Measurements from ENCODE around the gene GCAT.
"Not testable (repeated sequence)": the region's sequence is repeated elsewhere in the genome, so short reads cannot be mapped to it uniquely, and the experiment has no call there.

The GCAT gene

GRCh38 chr22:37781434-37782059 is 26.2 kb upstream of the GCAT start:
- H3K27ac ChIP-seq = peak overlapping the region; percentile 84
- DNase-seq (ENCODE audit: low read depth, low spot score) = no peak

- H3K27ac ChIP-seq = peak overlapping the region; percentile 84
- no peak for DNase-seq (ENCODE audit: low read depth, low spot score)
Measured at GRCh38 chr22:37782340-37783168, 25.2 kb upstream of the GCAT start.

DNA sequence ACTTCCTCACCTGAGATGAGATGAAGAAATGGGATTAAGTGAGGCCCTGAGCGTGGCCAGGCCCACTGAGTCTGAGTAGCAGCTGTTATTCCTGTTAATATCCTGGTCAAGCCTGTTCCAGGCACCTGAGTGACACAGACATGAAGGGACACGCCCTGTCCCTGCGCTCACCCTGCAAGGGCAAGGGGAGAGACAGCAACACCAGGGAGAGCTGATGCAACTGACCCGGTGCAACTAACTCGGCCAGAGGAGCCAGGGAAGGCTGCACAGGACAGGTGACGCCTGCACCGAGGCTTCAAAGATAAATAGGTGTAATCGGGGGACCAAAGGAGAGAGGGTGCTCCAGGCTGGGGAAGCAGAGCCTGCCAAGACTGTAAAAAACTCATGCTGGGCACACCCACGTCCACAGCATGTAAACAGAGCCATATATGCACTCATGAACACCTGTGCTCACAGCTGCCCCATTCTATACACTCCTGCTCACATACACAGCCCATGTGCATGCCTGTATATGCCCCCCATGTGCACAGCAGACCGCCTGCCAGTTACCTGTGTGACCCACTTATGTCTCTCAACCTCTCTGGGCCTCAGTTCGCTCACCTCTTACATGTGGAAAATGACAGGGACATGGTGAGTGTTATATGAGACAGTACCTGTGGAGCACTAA is 22.8 kb upstream of the GCAT start:
- peak overlapping the region; percentile 84 for H3K27ac ChIP-seq
- DNase-seq (ENCODE audit: low read depth, low spot score) = peak; percentile 52

GRCh38 chr22:37790234-37790633 is 17.5 kb upstream of the GCAT start:
- no peak for DNase-seq (ENCODE audit: low read depth, low spot score)
- H3K27ac ChIP-seq = no peak overlapping the region

- no peak for DNase-seq (ENCODE audit: low read depth, low spot score)
- no peak overlapping the region for H3K27ac ChIP-seq
Measured at GRCh38 chr22:37792494-37792893, 15.2 kb upstream of the GCAT start.

DNA sequence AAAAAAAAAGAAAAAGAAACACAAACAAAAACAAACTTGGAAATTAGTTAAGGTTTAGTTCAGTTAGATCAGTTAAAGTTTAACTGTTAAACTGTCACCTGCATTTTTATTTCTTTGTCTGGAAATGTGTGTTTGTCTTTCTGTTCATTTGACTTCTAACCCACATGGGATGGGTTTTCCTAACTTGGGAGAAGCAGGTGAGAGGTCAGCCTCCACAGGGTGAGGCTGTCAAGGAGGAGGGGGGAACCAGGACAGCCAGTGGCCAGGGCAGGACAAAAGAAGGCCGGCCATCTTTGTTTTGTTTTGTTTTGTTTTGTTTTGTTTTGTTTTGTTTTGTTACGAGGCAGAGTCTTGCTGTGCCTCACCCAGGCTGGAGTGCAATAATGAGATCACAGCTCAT is 13.4 kb upstream of the GCAT start:
- DNase-seq (ENCODE audit: low read depth, low spot score) = no peak
- H3K27ac ChIP-seq = no peak overlapping the region

DNA sequence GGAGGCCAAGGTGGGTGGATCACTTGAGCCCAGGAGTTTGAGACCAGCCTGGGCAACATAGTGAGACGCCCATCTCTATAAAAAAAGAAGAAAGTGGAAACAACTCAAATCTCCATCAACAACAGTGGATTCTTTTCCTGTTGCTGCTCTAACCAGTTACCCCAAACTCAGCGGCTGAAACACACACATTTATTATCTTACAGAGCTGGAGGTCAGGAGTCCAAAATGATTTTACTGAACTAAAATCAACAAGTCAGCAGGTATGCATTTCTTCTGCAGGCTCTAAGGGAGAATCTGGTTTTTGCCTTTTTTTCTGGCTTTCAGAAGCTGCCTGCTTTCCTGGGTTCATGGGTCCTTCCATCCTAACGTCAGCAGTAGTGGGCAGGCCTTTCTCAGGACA is 11.7 kb upstream of the GCAT start:
- no peak for DNase-seq (ENCODE audit: low read depth, low spot score)
- H3K27ac ChIP-seq = no peak overlapping the region

- not testable (repeated sequence) for H3K27ac ChIP-seq; DNase-seq (ENCODE audit: low read depth, low spot score)
Measured at GRCh38 chr22:37797259-37797658, 10.5 kb upstream of the GCAT start.

DNA sequence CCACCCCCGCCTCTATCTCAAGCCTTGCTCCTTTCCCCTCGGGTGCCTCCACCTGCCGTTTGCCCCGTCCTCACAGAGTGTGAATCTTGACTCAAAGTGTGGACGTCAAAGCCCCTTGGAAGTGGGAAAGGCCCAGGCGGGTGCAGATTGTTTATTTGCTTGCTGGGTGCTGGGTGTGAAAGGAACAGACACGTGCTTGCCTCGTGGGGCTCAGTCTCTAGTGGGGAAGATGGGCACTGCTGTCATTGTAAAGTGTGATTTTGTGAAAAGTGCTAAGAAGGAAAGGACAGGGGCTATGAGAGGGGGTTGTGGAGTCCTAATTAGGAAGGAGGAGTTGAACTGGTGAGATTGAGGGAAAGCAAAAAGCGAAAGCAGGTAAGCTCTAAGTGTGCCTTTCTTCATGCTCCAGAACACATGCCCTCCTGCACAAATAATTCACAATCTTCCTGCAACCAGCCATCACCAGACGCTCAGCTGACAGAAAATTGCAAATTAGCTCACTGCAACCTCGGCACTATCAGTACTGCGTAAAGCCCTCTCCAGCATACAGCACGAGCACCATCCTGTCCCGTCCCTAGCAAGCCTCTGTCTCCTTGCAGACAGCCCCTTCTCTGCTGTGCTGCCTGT is 9.7 kb upstream of the GCAT start:
- no peak overlapping the region for H3K27ac ChIP-seq
- DNase-seq (ENCODE audit: low read depth, low spot score) = no peak

- DNase-seq (ENCODE audit: low read depth, low spot score) = not testable (repeated sequence)
Measured at GRCh38 chr22:37799979-37800378, 7.8 kb upstream of the GCAT start.

GRCh38 chr22:37801946-37802309 is 5.8 kb upstream of the GCAT start:
- H3K27ac ChIP-seq = no peak overlapping the region
- no peak for DNase-seq (ENCODE audit: low read depth, low spot score)

More at GRCh38 chr22:37799979-37800378, 7.8 kb upstream of the GCAT start:
- not testable (repeated sequence) for H3K27ac ChIP-seq

GRCh38 chr22:37802310-37803194 is 5.2 kb upstream of the GCAT start:
- H3K27ac ChIP-seq = no peak overlapping the region

GRCh38 chr22:37803195-37803638 is 4.5 kb upstream of the GCAT start:
- no peak for DNase-seq (ENCODE audit: low read depth, low spot score)
- H3K27ac ChIP-seq = no peak overlapping the region

More at GRCh38 chr22:37802310-37803194, 5.2 kb upstream of the GCAT start:
- no peak for DNase-seq (ENCODE audit: low read depth, low spot score)

DNA sequence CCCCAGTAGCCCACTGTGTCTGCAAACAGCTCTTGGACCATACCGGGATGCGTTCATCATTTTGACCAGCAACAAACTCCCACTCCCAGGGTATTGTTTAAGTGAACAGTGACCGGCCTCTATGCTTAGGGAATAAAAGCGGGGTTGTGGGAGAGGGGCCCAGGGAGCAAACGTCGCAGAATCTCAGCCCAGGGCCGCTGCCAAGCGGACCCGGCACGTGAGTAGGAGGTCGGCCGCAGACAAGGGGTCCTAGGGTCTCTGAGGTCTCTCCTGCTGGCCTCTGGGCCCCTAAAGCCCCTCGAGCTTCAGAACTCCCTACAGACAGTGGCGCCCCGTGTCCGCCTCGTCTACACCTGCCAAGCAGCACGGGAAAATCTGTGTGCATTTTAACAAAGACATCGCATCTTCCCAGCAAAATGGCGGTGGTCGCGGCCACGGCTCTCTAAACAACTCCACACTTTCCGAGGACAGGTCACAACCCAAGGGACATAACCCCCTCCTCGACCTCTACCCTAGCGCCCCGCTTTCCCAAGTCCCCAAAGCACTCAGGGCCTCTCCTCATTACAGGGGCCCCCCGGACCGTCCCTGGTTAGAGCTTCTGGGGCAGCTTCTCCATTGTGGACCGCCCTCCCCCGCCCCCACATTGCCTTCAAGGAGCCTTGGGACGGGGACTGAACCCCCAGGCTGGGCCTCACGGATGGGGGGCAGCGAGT is 3.9 kb upstream of the GCAT start:
- no peak for DNase-seq (ENCODE audit: low read depth, low spot score)
- H3K27ac ChIP-seq = no peak overlapping the region

- H3K27ac ChIP-seq = peak overlapping the region; percentile 57
- DNase-seq (ENCODE audit: low read depth, low spot score) = no peak
Measured at GRCh38 chr22:37804352-37804880, 3.3 kb upstream of the GCAT start.

DNA sequence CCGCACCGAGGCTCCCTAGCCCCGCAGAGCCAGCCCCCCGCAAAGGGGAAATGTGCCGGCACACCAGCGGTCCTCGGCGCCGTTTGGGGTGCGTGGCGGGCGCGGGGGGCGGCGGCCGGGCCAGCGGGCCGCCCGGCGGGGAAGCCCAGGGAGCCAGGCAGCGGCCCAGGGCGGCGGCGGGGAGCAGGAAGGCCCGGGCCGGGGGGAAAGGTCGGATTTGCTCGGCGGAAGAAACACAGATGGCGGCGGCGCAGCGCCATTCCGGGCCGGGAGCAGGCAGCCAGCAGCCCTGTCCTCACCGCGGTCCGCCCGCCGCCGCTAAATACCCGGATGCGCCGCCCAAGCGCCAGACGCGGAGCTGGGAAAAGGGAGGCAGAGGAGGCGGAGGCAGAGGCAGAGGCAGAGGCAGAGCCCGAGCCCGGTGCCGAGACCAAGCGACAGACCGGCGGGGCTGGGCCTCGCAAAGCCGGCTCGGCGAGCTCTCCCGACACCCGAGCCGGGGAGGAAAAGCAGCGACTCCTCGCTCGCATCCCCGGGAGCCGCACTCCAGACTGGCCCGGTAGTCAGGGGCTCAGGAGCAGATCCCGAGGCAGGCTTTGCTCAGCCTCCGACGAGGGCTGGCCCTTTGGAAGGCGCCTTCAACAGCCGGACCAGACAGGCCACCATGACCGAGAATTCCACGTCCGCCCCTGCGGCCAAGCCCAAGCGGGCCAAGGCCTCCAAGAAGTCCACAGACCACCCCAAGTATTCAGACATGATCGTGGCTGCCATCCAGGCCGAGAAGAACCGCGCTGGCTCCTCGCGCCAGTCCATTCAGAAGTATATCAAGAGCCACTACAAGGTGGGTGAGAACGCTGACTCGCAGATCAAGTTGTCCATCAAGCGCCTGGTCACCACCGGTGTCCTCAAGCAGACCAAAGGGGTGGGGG is 2.6 kb upstream of the GCAT start:
- H3K27ac ChIP-seq = peak overlapping the region; percentile 57
- DNase-seq (ENCODE audit: low read depth, low spot score) = peak; percentile 31

- peak overlapping the region; percentile 57 for H3K27ac ChIP-seq
- DNase-seq (ENCODE audit: low read depth, low spot score) = no peak
Measured at GRCh38 chr22:37805810-37806277, 1.9 kb upstream of the GCAT start.

Data from epithelial cell of prostate (primary cell).